Medulla oblongata (tissue), 1 donor: ENCODE measurements around the gene DNAI4.
A peak's percentile ranks its signal among the peaks of the same experiment; 100 is the strongest.

ENCODE experiments used
- DNase-seq: peaks from one replicate; pipeline ENCODE4 v3.0.0-alpha.2; 2015; ENCODE audit errors: extremely low spot score

The DNAI4 gene

GRCh38 chr1:66764994-66765578 is 159.6 kb downstream of the DNAI4 start:
- DNase-seq, result peak; percentile 72
